Calu3 (cell line): ENCODE measurements around the gene MYT1. TPM values are rescaled to one million over a fixed set of nuclear protein-coding genes. Genes with fewer than 3 reads are reported as not detected.

Experiments used
- BruUV-seq: library from RNA; stranded (reverse); fragments of 400-500 nt; replicated peaks from 2 replicates; lab custom pipeline; 2021; lab: Mats Ljungman, UMichigan
- CTCF ChIA-PET: fragments of 300-600 bp; sonication (Branson Sonifier 250); formaldehyde crosslinking; loops from one replicate; lab custom pipeline; 2022; ENCODE audit warnings: antibody characterized with exemption; lab: Charles Lee
- DNase-seq: peaks from one replicate; pipeline ENCODE4 v3.0.0; 2022
- H3K27ac Mint-ChIP-seq: one replicate; pipeline ENCODE4 v1.8.0; 2022; ENCODE audit warnings: mixed read lengths; ENCODE audit not compliant: unreplicated experiment
- H3K27me3 Mint-ChIP-seq: one replicate; pipeline ENCODE4 v1.8.0; 2022; ENCODE audit warnings: mixed read lengths; ENCODE audit not compliant: unreplicated experiment
- H3K36me3 Mint-ChIP-seq: one replicate; pipeline ENCODE4 v1.8.0; 2022; ENCODE audit warnings: mild to moderate bottlenecking, moderate library complexity, mixed read lengths; ENCODE audit not compliant: insufficient read depth, unreplicated experiment
- H3K4me1 Mint-ChIP-seq: one replicate; pipeline ENCODE4 v1.8.0; 2022; ENCODE audit warnings: mild to moderate bottlenecking, low read depth, mixed read lengths; ENCODE audit not compliant: unreplicated experiment
- H3K4me3 Mint-ChIP-seq: one replicate; pipeline ENCODE4 v1.8.0; 2022; ENCODE audit warnings: mild to moderate bottlenecking, low read depth, moderate library complexity, mixed read lengths; ENCODE audit not compliant: unreplicated experiment
- H3K9me3 Mint-ChIP-seq: one replicate; pipeline ENCODE4 v1.8.0; 2022; ENCODE audit warnings: low read depth, mixed read lengths; ENCODE audit not compliant: unreplicated experiment
- CTCF ChIP-seq: fragments of 200-600 bp; IDR thresholded peaks from one replicate; pipeline ENCODE4 v1.8.0; 2022; ENCODE audit warnings: antibody characterized with exemption; ENCODE audit not compliant: unreplicated experiment
- intact Hi-C: fragments of 100-400 bp; cut with micrococcal nuclease; formaldehyde crosslinking; loops from one replicate; pipeline ENCODE4 v1.10.0; 2022; ENCODE audit not compliant: unreplicated experiment
- total RNA-seq: library from RNA; stranded (reverse); gene quantifications from 2 replicates; pipeline ENCODE4 v1.2.3, GENCODE V29; 2022

Gene MYT1
- total RNA-seq, 1 experiment from 2014 or later = 0.45 TPM

DNA sequence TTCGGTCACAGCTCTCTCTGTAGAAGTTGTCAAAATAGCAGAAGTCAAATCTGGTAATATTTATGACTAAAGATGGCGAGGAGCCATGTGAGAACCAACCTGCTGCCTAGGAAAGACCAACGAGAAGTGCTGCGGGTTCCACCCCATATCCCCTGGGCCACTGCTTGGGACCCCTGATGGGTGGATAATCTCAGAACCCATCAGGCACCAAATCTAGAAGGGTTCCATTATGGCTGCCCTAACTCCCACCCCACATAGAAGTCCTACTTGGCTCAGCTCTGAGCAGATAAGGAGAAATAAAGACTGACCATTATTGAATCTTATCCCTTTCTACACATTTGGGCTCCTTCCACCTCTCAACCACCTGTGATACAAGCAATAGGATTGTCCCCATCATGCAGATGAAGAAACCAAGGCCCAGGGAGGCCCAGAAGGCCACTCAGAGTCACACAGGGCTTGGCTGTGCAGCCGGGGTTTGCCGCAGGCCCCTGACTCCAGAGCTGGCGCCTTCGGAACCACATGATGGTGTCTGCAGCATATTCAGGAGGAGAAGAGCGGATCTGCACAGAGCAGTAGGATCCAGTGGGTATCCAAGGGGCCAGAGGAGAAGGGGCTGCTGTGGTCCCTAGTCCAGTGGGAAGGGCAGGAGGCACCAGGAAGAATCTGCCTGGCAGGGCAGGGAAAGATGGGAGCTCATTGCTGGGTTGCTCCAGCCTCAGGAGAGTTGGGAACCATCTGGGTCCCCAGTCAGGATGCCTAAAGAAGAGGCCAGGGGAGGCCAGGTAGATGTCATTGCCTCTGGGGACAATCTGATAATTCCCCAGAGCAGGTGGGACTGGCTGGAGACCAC lies 81.7 kb downstream of the MYT1 start:
- Mint-ChIP-seq H3K9me3 (no peaks in the 10 kb centered on the region), H3K4me1 (no peaks in the 10 kb centered on the region), H3K27me3 (peaks cover 92% of the 10 kb centered on the region), H3K4me3 (no peak overlapping the region), H3K27ac (no peak overlapping the region), H3K36me3 (no peaks in the 10 kb centered on the region)
- CTCF ChIA-PET = no interaction called here
- intact Hi-C loops = no loop called here
- no TSS peak for BruUV-seq
- no peak for DNase-seq
- no peak for TF ChIP-seq CTCF

GRCh38 chr20:64246616-64247306 lies 82.5 kb downstream of the MYT1 start:
- H3K4me3 Mint-ChIP-seq = no peak overlapping the region
- no peaks in the 10 kb centered on the region for H3K36me3 Mint-ChIP-seq
- H3K27me3 Mint-ChIP-seq = peaks cover 100% of the 10 kb centered on the region
- intact Hi-C loops = no loop called here
- DNase-seq = no peak
- no peaks in the 10 kb centered on the region for H3K4me1 Mint-ChIP-seq
- BruUV-seq = no TSS peak
- H3K9me3 Mint-ChIP-seq = no peaks in the 10 kb centered on the region
- no peak for TF ChIP-seq CTCF
- CTCF ChIA-PET = no interaction called here
- no peak overlapping the region for H3K27ac Mint-ChIP-seq

DNA sequence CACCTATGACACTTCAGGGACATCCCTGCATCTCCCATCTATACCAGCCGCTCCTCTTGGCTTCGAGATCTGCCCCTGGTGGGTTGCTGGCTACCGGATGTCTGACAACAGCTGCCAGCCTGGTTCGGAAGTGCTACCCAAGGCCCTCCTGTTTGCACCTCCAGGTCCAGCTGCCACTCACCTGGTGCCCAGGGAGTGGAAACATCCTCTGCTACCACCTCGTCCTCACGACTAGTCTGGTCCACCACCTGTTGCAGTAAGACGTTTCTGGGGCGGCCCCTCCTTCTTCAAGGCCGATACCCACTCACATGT lies 83.0 kb downstream of the MYT1 start:
- intact Hi-C loops = no loop called here
- Mint-ChIP-seq H3K36me3 (no peaks in the 10 kb centered on the region), H3K9me3 (no peaks in the 10 kb centered on the region), H3K27ac (no peak overlapping the region), H3K4me1 (no peaks in the 10 kb centered on the region), H3K4me3 (no peak overlapping the region), H3K27me3 (peaks cover 100% of the 10 kb centered on the region)
- DNase-seq = no peak
- CTCF ChIA-PET = interaction anchor here (0.6 kb wide), 1 partner anchor 201 kb away, joined by 3 read pairs; no protein-coding TSS in a partner anchor
- TF ChIP-seq CTCF = no peak
- BruUV-seq = no TSS peak

- CTCF ChIA-PET = interaction anchor here (0.6 kb wide), 1 partner anchor 202 kb away, joined by 3 read pairs; no protein-coding TSS in a partner anchor
- Mint-ChIP-seq H3K36me3 (no peaks in the 10 kb centered on the region), H3K4me3 (no peak overlapping the region), H3K4me1 (no peaks in the 10 kb centered on the region), H3K27me3 (peaks cover 100% of the 10 kb centered on the region), H3K9me3 (no peaks in the 10 kb centered on the region), H3K27ac (no peak overlapping the region)
- intact Hi-C loops = no loop called here
- DNase-seq = no peak
- no peak for TF ChIP-seq CTCF
- BruUV-seq = no TSS peak
Measured at GRCh38 chr20:64247970-64248841, 84.0 kb downstream of the MYT1 start.
